DND-41 (cell line): ENCODE measurements around the gene SNX13.

ENCODE experiments used
- ATAC-seq: fragments of 200-7000 bp; cut with Tn5 transposase; 3 replicates; pipeline ENCODE4 v1.9.1; 2021; ENCODE audit warnings: low read depth; ENCODE audit not compliant: insufficient read depth
- DNase-seq: peaks from one replicate; pipeline ENCODE4 v3.0.0-alpha.2; 2020
- H2AFZ ChIP-seq: 2 replicates; pipeline ENCODE4 v1.6.0; 2012; ENCODE audit warnings: low read depth, low read length
- H3K27ac ChIP-seq: 2 replicates; pipeline ENCODE4 v1.5.1; 2012; ENCODE audit warnings: low read length, inconsistent platforms
- H3K27me3 ChIP-seq: fragments of 200-600 bp; sonication (generic); 2 replicates; pipeline ENCODE4 v1.6.0; 2012; ENCODE audit warnings: low read length, mild to moderate bottlenecking, inconsistent platforms; ENCODE audit not compliant: insufficient read depth, poor library complexity
- H3K36me3 ChIP-seq: 2 replicates; pipeline ENCODE4 v1.5.1; 2012; ENCODE audit warnings: low read length, inconsistent platforms; ENCODE audit not compliant: insufficient read depth
- H3K4me1 ChIP-seq: 2 replicates; pipeline ENCODE4 v1.5.1; 2012; ENCODE audit warnings: mild to moderate bottlenecking, low read length; ENCODE audit not compliant: insufficient read depth
- H3K4me2 ChIP-seq: 2 replicates; pipeline ENCODE4 v1.6.0; 2012; ENCODE audit warnings: mild to moderate bottlenecking, moderate library complexity, low read length, inconsistent platforms; ENCODE audit not compliant: insufficient read depth
- H3K4me3 ChIP-seq, 2 experiments: fragments of 200-600 bp in 1 of 2; shearing (Covaris generic) in 1 of 2; 2 replicates each; pipeline ENCODE4 v1.5.1; 2012 to 2016; ENCODE audit warnings: inconsistent platforms in 2 of 2, low read length in 2 of 2, mild to moderate bottlenecking in 2 of 2, low read depth in 1 of 2, moderate library complexity in 1 of 2
- H3K79me2 ChIP-seq: 2 replicates; pipeline ENCODE4 v1.6.0; 2012; ENCODE audit warnings: low read length, inconsistent platforms; ENCODE audit not compliant: insufficient read depth
- H3K9ac ChIP-seq: 2 replicates; pipeline ENCODE4 v1.6.0; 2012; ENCODE audit warnings: low read depth, mild to moderate bottlenecking, inconsistent platforms, low read length, moderate library complexity
- H3K9me3 ChIP-seq: 2 replicates; pipeline ENCODE4 v1.5.1; 2012; ENCODE audit warnings: low read length, moderate library complexity, mild to moderate bottlenecking, inconsistent platforms; ENCODE audit not compliant: insufficient read depth, severe bottlenecking
- H4K20me1 ChIP-seq: 2 replicates; pipeline ENCODE4 v1.6.0; 2012; ENCODE audit warnings: low read length; ENCODE audit not compliant: insufficient read depth
- CTCF ChIP-seq: IDR thresholded peaks from 2 replicates; pipeline ENCODE4 v1.5.1; 2012; ENCODE audit warnings: borderline replicate concordance, low read length, moderate library complexity, mild to moderate bottlenecking; ENCODE audit not compliant: poor library complexity, severe bottlenecking; ENCODE audit errors: extremely low read depth
- EZH2 ChIP-seq: IDR thresholded peaks from 3 replicates; pipeline ENCODE4 v1.6.1; 2012; ENCODE audit warnings: borderline replicate concordance, low read depth, mild to moderate bottlenecking, moderate library complexity, low read length, inconsistent platforms; ENCODE audit not compliant: severe bottlenecking

Gene SNX13

GRCh38 chr7:17779381-17779780 lies 160.9 kb downstream of the SNX13 start:
- Histone ChIP-seq H3K79me2 (no peaks in the 10 kb centered on the region), H3K27ac (no peak overlapping the region), H3K4me1 (no peaks in the 10 kb centered on the region), H2AFZ (no peak overlapping the region), H3K9ac (no peak overlapping the region), H3K27me3 (no peaks in the 10 kb centered on the region), H3K4me3 (no peak overlapping the region), H3K4me2 (no peak overlapping the region), H3K9me3 (no peaks in the 10 kb centered on the region), H4K20me1 (no peaks in the 10 kb centered on the region), H3K36me3 (no peaks in the 10 kb centered on the region)
- no peak for ATAC-seq
- TF ChIP-seq EZH2 (no peak), CTCF (no peak)
- DNase-seq = no peak

- Histone ChIP-seq H3K4me2 (no peak overlapping the region), H3K27me3 (no peaks in the 10 kb centered on the region), H3K27ac (no peak overlapping the region), H2AFZ (no peak overlapping the region), H3K4me1 (peaks cover 13% of the 10 kb centered on the region; the same call in 1 of the 2 replicates), H3K36me3 (no peaks in the 10 kb centered on the region), H3K4me3 (no peak overlapping the region), H3K9ac (no peak overlapping the region), H3K79me2 (no peaks in the 10 kb centered on the region), H4K20me1 (no peaks in the 10 kb centered on the region), H3K9me3 (no peaks in the 10 kb centered on the region)
- TF ChIP-seq EZH2 = no peak
- TF ChIP-seq CTCF = no peak
- DNase-seq (no peak), ATAC-seq (no peak)
Observed at GRCh38 chr7:17774716-17775288, 165.5 kb downstream of the SNX13 start.

- no peak for ATAC-seq
Observed at GRCh38 chr7:17774248-17774647, 166.0 kb downstream of the SNX13 start.

More at GRCh38 chr7:17774248-17774647, 166.0 kb downstream of the SNX13 start:
- Histone ChIP-seq H3K27me3 (no peaks in the 10 kb centered on the region), H3K79me2 (no peaks in the 10 kb centered on the region), H3K9me3 (no peaks in the 10 kb centered on the region), H3K4me1 (peaks cover 13% of the 10 kb centered on the region; the same call in 1 of the 2 replicates), H3K4me3 (no peak overlapping the region), H2AFZ (no peak overlapping the region), H4K20me1 (no peaks in the 10 kb centered on the region), H3K4me2 (no peak overlapping the region), H3K36me3 (no peaks in the 10 kb centered on the region), H3K27ac (no peak overlapping the region), H3K9ac (no peak overlapping the region)
- TF ChIP-seq CTCF (no peak), EZH2 (no peak)
- no peak for DNase-seq
